ENCODE measurements around the gene ATG5.
"Not testable (repeated sequence)": the region's sequence is repeated elsewhere in the genome, so short reads cannot be mapped to it uniquely, and the experiment has no call there.

The ATG5 gene

DNA sequence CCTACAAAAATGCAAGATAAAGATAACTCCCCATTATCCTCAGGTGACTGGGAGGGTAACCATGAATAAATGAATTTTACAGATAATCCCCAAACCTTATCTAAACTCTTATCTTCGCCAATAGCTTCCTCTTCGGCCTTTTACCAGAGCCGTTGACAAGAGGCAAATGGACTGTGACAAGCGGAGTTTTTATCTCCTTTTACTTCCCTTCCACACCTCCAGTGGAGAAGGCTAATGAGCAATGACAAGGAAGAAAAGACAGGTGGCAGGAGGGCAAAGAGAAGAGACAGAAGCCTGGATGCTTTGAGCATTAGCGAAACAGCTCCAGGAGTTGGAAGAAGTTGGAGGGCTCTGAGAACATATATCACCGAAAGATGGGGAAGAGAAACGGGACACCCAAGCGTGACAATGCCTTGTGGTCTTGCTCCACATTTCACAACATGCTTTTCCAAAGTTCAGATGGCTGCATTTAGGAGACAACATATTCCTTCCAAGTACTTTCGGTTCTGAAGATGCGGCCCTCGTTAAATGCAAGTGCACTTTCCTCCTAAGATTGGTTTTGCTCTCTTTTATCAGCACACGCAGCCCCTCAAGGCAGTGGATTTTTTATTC is 170.2 kb downstream of the ATG5 start:
- Histone ChIP-seq H3K9me2 (replicated peaks; ENCODE audit: insufficient read depth, low read length) (no peaks in the 10 kb centered on the region), H3K79me2 (ENCODE audit: insufficient read depth, low read length) (no peaks in the 10 kb centered on the region), H3K9me3 (ENCODE audit: insufficient read depth, low read length) (no peaks in the 10 kb centered on the region), H3K27me3 (ENCODE audit: low read length) (no peaks in the 10 kb centered on the region), H2AFZ (ENCODE audit: low read depth, low read length, severe bottlenecking) (no peak overlapping the region), H4K20me1 (ENCODE audit: low read depth, low read length) (no peaks in the 10 kb centered on the region), H3K4me3 (ENCODE audit: insufficient read depth, low read length, poor library complexity, severe bottlenecking) (no peak overlapping the region), H3F3A (ENCODE audit: insufficient read depth) (no peaks in the 10 kb centered on the region), H3K36me3 (ENCODE audit: low read length) (no peaks in the 10 kb centered on the region), H3K9ac (ENCODE audit: low read length) (no peak overlapping the region), H3K27ac (ENCODE audit: low read depth, low read length) (no peak overlapping the region), H3K4me2 (ENCODE audit: low read depth, low read length, poor library complexity, severe bottlenecking) (no peak overlapping the region)
- TF ChIP-seq, protein P1, sequence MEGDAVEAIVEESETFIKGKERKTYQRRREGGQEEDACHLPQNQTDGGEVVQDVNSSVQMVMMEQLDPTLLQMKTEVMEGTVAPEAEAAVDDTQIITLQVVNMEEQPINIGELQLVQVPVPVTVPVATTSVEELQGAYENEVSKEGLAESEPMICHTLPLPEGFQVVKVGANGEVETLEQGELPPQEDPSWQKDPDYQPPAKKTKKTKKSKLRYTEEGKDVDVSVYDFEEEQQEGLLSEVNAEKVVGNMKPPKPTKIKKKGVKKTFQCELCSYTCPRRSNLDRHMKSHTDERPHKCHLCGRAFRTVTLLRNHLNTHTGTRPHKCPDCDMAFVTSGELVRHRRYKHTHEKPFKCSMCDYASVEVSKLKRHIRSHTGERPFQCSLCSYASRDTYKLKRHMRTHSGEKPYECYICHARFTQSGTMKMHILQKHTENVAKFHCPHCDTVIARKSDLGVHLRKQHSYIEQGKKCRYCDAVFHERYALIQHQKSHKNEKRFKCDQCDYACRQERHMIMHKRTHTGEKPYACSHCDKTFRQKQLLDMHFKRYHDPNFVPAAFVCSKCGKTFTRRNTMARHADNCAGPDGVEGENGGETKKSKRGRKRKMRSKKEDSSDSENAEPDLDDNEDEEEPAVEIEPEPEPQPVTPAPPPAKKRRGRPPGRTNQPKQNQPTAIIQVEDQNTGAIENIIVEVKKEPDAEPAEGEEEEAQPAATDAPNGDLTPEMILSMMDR (IDR thresholded peaks at IDR 0.05; ENCODE audit: insufficient read depth, low read length, poor library complexity, severe bottlenecking), result no peak
- TF ChIP-seq EZH2phosphoT487 (conservative IDR thresholded peaks at IDR 0.05; ENCODE audit: low read length), result no peak

- H3K4me2 ChIP-seq (ENCODE audit: low read depth, low read length, poor library complexity, severe bottlenecking), result no peak overlapping the region
- H4K20me1 ChIP-seq (ENCODE audit: low read depth, low read length), result no peaks in the 10 kb centered on the region
- no peak overlapping the region for H3K27ac ChIP-seq (ENCODE audit: low read depth, low read length)
- no peaks in the 10 kb centered on the region for H3K9me3 ChIP-seq (ENCODE audit: insufficient read depth, low read length)
- H3F3A ChIP-seq (ENCODE audit: insufficient read depth), result no peaks in the 10 kb centered on the region
- no peaks in the 10 kb centered on the region for H3K79me2 ChIP-seq (ENCODE audit: insufficient read depth, low read length)
- H3K27me3 ChIP-seq (ENCODE audit: low read length), result no peaks in the 10 kb centered on the region
- no peak overlapping the region for H3K4me3 ChIP-seq (ENCODE audit: insufficient read depth, low read length, poor library complexity, severe bottlenecking)
- no peaks in the 10 kb centered on the region for H3K36me3 ChIP-seq (ENCODE audit: low read length)
- TF ChIP-seq, protein P1 (IDR thresholded peaks at IDR 0.05; ENCODE audit: insufficient read depth, low read length, poor library complexity, severe bottlenecking), result no peak
- TF ChIP-seq EZH2phosphoT487 (conservative IDR thresholded peaks at IDR 0.05; ENCODE audit: low read length), result no peak
- H3K9ac ChIP-seq (ENCODE audit: low read length), result no peak overlapping the region
- H3K9me2 ChIP-seq (replicated peaks; ENCODE audit: insufficient read depth, low read length), result no peaks in the 10 kb centered on the region
- H2AFZ ChIP-seq (ENCODE audit: low read depth, low read length, severe bottlenecking), result no peak overlapping the region
Observed at GRCh38 chr6:106154326-106154725, 171.2 kb downstream of the ATG5 start.

DNA sequence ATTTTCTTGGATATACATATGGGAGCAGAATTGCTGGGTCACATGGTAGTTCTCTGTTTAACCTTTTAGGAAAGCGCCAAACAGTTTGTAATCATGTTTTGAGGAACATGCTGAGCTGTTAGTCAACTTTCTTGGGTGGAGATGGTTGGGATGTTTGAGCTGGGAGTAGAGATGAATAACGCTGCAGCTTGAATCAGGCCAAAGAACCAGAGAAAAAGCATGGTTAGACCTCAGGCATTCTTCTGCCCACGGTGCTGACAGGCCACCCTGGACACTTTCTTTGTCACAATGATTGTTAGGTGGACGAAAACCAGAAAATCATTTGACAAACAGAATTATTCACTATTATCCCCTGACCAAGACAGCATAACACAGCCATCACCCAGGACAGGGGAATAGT is 172.6 kb downstream of the ATG5 start:
- no peaks in the 10 kb centered on the region for H3F3A ChIP-seq (ENCODE audit: insufficient read depth)
- no peak overlapping the region for H3K4me2 ChIP-seq (ENCODE audit: low read depth, low read length, poor library complexity, severe bottlenecking)
- H2AFZ ChIP-seq (ENCODE audit: low read depth, low read length, severe bottlenecking), result no peak overlapping the region
- no peaks in the 10 kb centered on the region for H3K9me3 ChIP-seq (ENCODE audit: insufficient read depth, low read length)
- no peak overlapping the region for H3K27ac ChIP-seq (ENCODE audit: low read depth, low read length)
- H3K79me2 ChIP-seq (ENCODE audit: insufficient read depth, low read length), result no peaks in the 10 kb centered on the region
- H3K4me3 ChIP-seq (ENCODE audit: insufficient read depth, low read length, poor library complexity, severe bottlenecking), result no peak overlapping the region
- no peaks in the 10 kb centered on the region for H3K36me3 ChIP-seq (ENCODE audit: low read length)
- no peak overlapping the region for H3K9ac ChIP-seq (ENCODE audit: low read length)
- no peak for TF ChIP-seq EZH2phosphoT487 (conservative IDR thresholded peaks at IDR 0.05; ENCODE audit: low read length)
- TF ChIP-seq, protein P1 (IDR thresholded peaks at IDR 0.05; ENCODE audit: insufficient read depth, low read length, poor library complexity, severe bottlenecking), result no peak
- no peaks in the 10 kb centered on the region for H4K20me1 ChIP-seq (ENCODE audit: low read depth, low read length)
- no peaks in the 10 kb centered on the region for H3K9me2 ChIP-seq (replicated peaks; ENCODE audit: insufficient read depth, low read length)
- H3K27me3 ChIP-seq (ENCODE audit: low read length), result no peaks in the 10 kb centered on the region

DNA sequence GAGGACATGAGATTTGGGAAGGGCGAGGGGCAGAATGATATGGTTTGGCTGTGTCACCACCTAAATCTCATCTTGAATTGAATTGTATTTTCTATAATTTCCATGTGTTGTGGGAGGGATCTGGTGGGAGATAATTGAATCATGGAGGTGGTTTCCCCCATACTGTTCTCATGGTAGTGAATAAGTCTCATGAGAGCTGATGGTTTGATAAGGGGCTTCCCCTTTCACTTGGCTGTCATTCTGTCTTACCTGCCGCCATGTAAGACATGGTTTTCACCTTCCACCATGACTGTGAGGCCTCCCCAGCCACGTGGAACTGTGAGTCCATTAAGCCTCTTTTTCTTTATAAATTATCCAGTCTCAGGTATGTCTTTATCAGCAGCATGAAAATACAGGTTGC is 173.1 kb downstream of the ATG5 start:
- H2AFZ ChIP-seq (ENCODE audit: low read depth, low read length, severe bottlenecking); H3F3A ChIP-seq (ENCODE audit: insufficient read depth); H3K9ac ChIP-seq (ENCODE audit: low read length); H3K27me3 ChIP-seq (ENCODE audit: low read length); H3K27ac ChIP-seq (ENCODE audit: low read depth, low read length); H4K20me1 ChIP-seq (ENCODE audit: low read depth, low read length); H3K9me3 ChIP-seq (ENCODE audit: insufficient read depth, low read length); H3K36me3 ChIP-seq (ENCODE audit: low read length); H3K9me2 ChIP-seq (replicated peaks; ENCODE audit: insufficient read depth, low read length); H3K4me3 ChIP-seq (ENCODE audit: insufficient read depth, low read length, poor library complexity, severe bottlenecking); H3K79me2 ChIP-seq (ENCODE audit: insufficient read depth, low read length); H3K4me2 ChIP-seq (ENCODE audit: low read depth, low read length, poor library complexity, severe bottlenecking): not testable (repeated sequence)

All from SU-DHL-6 (cell line).